ENCODE results near the gene OMA1. TPM values are rescaled to one million over a fixed set of nuclear protein-coding genes. Genes with fewer than 3 reads are reported as not detected.
A peak's percentile ranks its signal among the peaks of the same experiment; 100 is the strongest.
"Not testable (repeated sequence)": the region's sequence is repeated elsewhere in the genome, so short reads cannot be mapped to it uniquely, and the experiment has no call there.

The OMA1 gene
- polyA plus RNA-seq, 3 donors, result 6.8 to 10.2 (median 8.3) TPM

DNA sequence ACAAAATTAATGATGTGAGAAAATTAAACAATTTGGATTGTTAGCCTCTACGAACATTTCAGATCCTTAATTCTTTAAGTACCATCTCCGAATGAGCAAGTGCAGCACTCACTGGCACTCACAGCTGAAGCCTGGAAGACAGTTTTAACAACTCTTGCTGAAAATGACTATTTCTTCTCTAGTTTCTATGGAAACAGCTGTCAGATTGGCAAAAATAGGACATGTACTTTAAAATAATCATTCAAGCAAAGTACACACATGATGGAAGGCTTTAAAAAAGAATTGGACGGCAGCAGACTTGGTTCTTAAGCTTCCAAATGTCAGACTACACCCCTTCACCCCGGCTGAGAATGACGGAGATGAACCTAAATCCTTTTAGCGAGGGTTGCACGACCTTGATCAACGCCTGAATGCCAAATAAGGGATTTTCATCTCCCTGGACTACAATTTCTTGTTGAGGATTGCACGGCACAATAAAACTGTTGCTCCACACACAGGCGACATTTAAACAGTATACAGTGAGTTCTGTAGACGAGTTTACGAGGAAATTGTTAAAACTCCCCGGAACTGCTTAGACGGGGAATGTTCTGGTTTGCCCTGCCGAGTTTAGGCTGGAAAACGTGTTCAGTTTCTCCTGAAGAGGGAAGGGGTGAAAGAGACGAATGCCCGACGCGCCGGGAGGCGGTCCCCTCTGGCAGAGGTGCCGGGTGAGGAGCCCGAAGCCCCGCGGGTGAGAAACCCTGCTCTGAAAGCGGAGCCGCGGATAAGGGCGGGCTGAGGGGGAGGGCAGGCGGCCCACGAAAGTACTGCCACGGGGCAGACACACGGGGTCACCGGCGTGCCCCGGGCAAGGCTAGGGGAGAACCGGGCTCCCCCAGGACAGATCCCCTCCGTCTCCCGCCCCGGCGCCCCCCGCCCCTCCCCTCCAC is 671 bp downstream of the OMA1 start:
- H3K27ac ChIP-seq (ENCODE audit: low read depth, low read length), result peak overlapping the region; percentile 84
- WGBS, 3 donors, result 0 to 2% (median 0%) methylated on average over 36 to 43 of the region's 43 CpGs

DNA sequence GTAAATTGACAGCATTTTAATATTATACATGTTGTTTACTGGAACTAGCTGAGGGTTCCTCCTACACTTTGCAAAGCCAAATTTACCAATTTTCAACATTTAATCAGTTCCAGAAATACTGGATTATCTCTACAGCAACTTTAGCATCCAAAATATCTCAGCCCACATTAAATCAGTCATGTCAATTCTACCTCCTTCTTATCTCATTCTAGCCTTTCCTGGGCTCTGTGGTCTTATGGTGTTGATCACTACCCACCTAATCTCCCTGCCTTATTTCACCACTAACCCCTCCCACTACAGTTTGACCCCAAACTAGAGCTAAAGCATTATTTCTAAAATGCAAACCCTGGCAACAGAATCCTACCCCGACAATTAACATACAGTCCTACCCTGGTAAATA is 3.3 kb downstream of the OMA1 start:
- WGBS, 3 donors, result 63 to 93% (median 89%) methylated on average over 1 of the region's 1 CpG

DNA sequence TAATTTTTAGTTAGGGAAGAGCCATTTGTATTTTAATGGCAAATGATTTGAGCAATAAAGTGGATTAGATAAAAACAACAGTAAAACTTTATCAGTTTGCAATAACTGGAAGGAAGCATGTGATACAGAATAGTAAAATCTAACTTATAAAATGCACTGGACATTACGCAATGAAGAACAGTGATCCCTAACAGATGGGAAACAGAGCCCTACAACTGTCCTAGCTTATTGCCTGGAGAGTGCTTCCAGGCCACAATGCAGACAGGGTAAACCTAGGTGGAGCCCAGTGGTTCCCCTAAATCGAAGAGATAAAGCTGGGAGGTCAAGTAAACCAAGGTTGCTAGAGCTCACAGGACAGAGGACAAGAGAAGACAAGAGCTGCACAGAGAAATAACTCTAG is 7.0 kb downstream of the OMA1 start:
- WGBS, 3 donors, result 47 to 76% (median 66%) methylated on average over 2 of the region's 2 CpGs
- H3K27ac ChIP-seq (ENCODE audit: low read depth, low read length), result no peak overlapping the region

More for the DNA sequence above, 3.3 kb downstream of the OMA1 start:
- H3K27ac ChIP-seq (ENCODE audit: low read depth, low read length), result no peak overlapping the region

DNA sequence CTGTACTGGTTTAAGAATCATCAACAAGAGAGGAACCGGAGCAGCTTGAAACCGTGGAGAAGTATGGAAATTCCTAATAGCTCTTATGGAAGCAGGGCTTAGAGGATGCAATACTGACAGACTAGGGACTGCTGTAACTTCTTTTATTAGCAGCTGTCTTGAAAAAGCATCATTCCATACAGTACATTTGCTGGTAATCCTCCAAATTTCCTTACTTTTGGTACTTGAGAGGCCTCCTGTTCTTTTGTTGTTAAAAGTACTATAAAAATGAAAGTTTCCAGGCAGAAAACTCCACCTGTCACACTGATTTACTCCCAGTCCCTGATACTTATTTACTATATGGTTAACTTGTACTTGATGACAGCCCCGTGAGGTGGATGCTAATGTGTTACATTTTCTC is 7.7 kb downstream of the OMA1 start:
- H3K27ac ChIP-seq (ENCODE audit: low read depth, low read length), result no peak overlapping the region
- WGBS, 3 donors, result 91 to 94% (median 92%) methylated on average over 3 of the region's 3 CpGs

DNA sequence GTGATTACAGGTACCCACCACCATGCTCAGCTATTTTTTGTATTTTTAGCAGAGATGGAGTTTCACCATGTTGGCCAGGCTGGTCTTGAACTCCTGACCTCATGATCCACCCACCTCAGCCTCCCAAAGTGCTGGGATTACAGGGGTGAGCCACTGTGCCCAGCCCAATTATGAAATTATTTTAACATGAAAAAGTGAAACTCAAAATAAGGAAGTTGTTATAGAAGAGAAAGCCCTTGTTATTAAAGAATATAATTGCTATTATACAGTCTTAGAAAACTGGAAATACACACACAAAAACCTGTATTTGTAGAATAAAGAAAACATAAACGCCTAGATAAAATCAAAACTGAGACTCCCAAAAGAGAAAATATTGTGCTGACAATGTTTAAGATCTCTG is 14.7 kb downstream of the OMA1 start:
- H3K27ac ChIP-seq (ENCODE audit: low read depth, low read length), result not testable (repeated sequence)
- WGBS, 3 donors, result 84 to 94% (median 85%) methylated on average over 1 of the region's 1 CpG

DNA sequence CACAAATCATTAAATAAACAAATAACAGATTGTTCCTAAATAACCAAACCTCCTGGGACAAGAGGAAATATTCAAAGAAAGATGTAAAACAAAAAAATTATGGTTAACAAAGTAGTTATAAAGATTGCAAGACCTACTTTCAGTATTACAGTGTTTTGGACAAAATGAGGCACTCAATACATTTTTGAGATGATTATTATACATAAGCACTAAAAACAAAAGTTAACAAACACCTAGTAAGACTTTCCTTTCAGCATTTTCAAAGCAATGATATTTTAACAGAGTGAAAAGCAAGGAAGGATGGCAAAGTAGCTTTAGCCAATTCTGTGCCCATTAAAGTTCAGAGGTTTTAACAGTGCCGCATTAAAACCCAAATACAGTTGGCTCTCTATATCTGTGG is 17.2 kb downstream of the OMA1 start:
- 94 to 97% (median 95%) methylated on average over 1 of the region's 1 CpG for whole genome bisulfite sequencing, 3 donors
- no peak overlapping the region for H3K27ac ChIP-seq (ENCODE audit: low read depth, low read length)

DNA sequence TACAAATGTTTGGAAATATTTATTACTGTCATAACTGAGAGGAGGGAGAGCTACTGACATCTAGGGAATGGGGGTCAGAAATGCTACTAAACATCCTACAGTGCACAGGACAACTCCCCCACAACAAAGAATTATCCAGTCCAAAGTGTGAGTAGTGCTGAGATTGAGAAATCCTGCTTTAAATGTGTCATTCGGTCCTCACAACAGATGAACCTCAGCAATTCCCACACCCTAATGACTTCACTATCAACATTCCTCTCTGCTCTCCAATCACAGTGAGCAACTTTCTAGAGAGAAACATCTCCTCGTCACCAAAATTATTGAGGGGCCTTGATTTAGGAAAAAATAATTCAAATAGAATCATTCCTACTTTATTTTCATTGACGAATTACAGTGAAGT is 18.0 kb downstream of the OMA1 start:
- H3K27ac ChIP-seq (ENCODE audit: low read depth, low read length), result no peak overlapping the region
- 67 to 72% (median 70%) methylated on average over 3 of the region's 3 CpGs for whole genome bisulfite sequencing, 3 donors

DNA sequence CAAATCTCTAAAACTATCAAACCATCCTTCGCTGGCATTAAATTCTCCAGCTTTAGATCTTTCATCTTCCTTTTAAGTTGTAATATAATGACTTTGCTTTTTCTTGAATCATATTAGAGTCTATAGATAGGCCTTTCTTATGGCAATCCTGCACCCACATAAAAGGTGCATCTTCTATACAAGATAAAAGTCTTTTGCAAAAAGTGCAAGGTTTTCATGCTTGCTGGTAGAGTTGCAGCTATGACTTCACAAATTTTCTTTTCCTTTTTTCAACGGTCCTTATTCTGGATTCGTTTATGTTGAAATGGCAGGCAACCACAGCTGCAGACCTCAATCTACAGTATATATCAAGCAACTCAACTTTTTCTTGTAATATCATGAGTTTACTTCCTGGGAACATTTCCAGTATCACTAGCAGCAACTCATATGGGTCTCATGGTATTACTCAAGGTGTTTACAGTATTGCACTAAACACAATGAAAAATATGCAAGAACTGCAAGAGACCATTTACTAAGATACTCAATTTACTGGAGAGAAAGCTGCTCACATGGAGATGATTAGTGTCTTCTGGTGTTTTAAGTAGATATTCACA is 22.1 kb downstream of the OMA1 start:
- 65 to 85% (median 69%) methylated on average over 3 of the region's 3 CpGs for WGBS, 3 donors
- no peak overlapping the region for H3K27ac ChIP-seq (ENCODE audit: low read depth, low read length)

DNA sequence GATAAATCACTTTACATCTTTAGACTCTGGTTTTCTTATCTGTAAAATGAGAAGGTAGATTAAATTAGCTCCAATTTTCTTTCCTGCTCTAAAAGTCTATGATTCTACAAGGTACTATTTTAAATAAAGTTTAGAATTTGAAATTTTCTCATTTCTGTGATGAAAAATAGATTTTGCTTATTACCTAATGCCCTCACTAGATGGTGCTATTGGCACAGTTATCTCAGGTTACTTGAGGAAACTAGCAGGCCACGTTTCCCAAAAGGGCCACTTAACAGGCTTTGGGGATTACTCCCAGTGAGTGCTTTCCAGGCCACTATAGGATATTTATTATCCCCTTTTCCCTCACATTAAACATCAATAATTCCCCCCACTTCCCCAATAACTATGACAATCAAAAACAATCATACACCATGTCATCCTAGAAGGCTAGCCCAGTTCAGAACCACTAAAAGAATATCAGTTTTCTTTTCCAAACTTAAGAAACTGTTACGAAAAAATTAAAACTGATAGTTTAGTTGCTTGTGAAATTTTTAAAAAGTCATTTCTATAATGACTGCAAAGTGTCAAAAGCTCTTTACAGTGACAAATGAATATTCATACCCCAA is 30.6 kb downstream of the OMA1 start:
- no peak overlapping the region for H3K27ac ChIP-seq (ENCODE audit: low read depth, low read length)
- 23 to 38% (median 31%) methylated on average over 2 of the region's 2 CpGs for WGBS, 3 donors

DNA sequence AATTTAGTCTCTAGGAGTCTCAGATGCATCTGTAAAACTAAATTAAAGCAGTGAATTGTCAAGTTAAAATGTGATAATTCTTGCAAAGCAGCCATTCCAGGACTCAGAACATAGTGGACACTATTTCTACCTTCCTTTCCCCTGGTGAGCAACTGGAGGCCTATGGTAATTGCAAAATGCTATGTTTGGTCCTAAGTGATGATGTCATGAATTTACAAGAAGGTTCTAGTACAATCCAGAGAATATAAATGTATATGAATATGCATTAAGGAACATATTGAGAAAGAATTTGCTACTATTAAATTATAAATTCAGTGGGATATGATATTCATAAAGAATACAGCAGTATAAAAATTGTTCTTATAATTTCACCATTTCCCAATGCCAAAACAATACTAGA is 32.6 kb downstream of the OMA1 start:
- H3K27ac ChIP-seq (ENCODE audit: low read depth, low read length), result no peak overlapping the region

DNA sequence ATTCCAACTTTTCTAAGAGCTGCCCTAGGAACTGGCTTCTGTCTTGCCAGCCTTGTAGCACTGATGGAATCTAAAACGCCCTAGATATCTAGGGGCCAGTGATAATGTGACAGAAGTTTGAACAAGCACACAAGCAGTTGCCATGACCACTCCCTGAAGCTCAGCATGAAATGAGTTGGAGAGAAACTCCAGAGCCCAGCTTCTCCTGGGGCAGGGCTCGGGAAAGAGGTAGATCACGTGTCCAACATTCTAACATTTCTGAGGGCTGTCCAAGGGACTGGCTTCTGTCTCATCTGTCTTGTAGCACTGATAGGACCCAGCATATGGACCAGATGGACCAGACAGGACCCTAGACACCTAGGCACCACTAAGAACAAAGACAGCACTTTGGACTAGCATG is 37.9 kb downstream of the OMA1 start:
- WGBS, 3 donors, result 80 to 93% (median 89%) methylated on average over 3 of the region's 3 CpGs
- H3K27ac ChIP-seq (ENCODE audit: low read depth, low read length), result no peak overlapping the region

DNA sequence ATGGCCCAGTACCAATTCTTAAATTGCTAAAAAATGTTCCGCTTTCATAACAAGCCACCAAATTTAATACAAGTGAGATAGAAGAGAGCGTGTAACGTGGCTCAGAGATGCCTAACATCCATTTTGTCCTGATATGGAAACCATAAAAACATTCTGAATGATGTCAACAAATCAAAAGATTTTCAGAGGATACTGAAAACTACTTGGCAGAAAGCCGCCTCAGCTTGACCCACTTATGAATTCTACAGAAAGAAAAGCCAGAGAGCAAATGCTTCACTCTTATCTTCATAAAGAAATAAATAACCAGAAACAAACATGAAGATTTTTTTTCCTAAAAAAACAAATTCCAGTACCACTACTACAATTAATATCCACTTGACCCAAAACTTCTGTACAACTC is 41.2 kb downstream of the OMA1 start:
- no peak overlapping the region for H3K27ac ChIP-seq (ENCODE audit: low read depth, low read length)
- 78 to 94% (median 80%) methylated on average over 4 of the region's 4 CpGs for WGBS, 3 donors

DNA sequence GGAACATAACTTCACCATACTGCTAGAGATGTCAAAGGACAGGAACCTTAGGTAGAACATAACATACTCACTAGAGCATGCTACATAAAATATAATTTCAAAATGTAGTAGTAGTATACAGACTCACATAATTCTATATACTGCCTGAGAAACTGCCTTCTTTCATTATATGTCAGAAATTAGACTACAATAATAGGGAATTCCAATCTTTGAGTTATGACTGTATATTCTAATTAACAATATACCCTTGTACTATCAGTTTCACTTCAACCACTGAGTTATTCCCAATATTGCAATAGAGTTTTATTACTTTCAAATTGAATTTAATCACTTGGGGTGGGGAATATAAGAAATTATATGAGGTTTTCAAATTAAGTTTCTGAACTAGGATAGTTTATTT is 44.0 kb downstream of the OMA1 start:
- no peak overlapping the region for H3K27ac ChIP-seq (ENCODE audit: low read depth, low read length)

DNA sequence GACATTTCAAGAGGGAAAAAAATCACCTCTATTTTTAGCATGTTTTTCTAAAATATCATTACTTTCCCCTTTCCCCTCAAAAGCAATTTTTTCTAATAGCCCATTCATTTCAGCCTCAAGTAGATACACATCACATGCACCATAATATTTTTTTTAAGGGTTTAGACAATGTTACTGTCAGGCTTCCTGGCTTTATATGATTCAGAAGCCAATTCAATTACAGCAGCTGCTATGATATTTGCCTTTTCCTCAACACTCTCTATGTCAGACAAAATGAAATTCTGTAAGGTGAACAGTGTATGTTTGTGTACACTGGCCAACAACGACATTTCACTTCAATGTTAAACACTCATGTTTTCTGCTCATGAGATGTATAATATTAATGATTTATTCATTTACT is 46.5 kb downstream of the OMA1 start:
- 54 to 70% (median 69%) methylated on average over 1 of the region's 1 CpG for WGBS, 3 donors
- H3K27ac ChIP-seq (ENCODE audit: low read depth, low read length), result no peak overlapping the region

DNA sequence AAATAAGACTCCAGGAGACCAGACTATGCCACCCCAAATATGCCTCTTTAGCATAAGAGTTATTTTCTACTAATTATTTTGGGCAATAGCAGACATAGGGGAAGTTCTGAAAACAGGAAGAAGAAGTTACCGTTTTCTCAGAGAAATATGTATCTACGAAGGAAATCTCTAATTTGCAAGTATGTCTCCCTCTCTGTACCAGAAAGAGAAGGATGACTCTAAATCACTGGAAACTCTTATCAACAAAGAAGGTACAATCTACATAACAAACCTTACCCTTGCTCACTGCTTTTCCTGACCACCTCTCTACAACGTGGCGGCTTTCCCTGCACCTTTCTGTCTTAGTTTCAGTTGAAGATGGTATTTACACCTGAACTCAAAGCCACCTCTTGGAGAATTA is 49.0 kb downstream of the OMA1 start:
- 65 to 86% (median 79%) methylated on average over 4 of the region's 4 CpGs for WGBS, 3 donors
- no peak overlapping the region for H3K27ac ChIP-seq (ENCODE audit: low read depth, low read length)

DNA sequence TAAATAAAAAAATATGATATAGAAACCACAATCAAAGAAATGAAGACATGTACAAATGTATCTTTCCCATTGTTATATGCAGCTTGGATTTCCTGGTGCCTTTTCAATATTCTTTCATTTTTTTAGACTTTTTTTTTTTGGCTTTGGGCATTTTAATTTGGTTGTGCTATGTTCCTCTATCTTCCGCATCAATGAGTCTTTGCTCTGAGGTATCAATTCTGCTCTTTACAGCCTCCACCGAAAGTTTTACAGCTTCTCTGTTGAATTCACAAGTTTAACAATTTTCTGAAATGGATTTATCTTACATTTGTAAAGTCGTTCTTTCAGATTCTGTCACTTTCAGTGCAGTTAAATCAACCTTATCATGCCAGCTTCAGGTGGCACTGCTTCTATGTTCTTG is 50.5 kb downstream of the OMA1 start:
- H3K27ac ChIP-seq (ENCODE audit: low read depth, low read length), result no peak overlapping the region
- whole genome bisulfite sequencing, 3 donors, result 81 to 95% (median 95%) methylated on average over 3 of the region's 3 CpGs

DNA sequence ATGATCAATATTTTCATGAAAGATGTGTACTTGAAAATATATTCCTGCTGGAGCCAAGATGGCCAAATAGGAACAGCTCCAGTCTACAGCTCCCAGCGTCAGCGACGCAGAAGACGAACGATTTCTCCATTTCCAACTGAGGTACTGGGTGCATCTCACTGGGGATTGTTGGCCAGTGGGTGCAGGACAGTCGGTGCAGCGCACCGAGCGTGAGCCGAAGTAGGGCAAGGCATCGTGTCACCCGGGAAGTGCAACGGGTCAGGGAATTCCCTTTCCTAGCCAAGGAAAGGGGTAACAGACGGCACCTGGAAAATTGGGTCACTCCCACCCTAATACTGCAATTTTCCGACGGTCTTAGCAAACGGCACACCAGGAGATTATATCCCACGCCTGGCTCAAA is 57.6 kb downstream of the OMA1 start:
- WGBS, 3 donors, result 97 to 99% (median 99%) methylated on average over 18 of the region's 18 CpGs
- not testable (repeated sequence) for H3K27ac ChIP-seq (ENCODE audit: low read depth, low read length)

DNA sequence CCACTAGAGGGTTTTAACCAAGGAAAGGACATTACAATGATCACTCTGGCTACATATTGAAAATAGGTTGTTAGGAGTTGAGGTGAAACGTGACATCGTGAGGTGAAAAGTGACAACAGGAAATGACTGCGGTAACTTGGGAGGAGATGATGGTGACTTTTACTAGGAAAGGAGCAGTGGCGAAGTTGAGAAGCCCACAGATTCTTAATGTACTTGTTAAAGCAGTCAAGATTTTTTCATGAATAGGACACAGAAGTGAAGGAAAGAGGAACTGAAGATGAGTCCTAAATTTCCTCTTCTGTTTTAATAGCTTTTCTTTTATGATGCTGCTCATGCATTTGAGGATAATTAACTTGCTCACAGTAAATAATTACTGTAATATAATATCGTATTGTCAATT is 59.5 kb downstream of the OMA1 start:
- WGBS, 3 donors, result 91 to 98% (median 92%) methylated on average over 5 of the region's 5 CpGs
- H3K27ac ChIP-seq (ENCODE audit: low read depth, low read length), result no peak overlapping the region

DNA sequence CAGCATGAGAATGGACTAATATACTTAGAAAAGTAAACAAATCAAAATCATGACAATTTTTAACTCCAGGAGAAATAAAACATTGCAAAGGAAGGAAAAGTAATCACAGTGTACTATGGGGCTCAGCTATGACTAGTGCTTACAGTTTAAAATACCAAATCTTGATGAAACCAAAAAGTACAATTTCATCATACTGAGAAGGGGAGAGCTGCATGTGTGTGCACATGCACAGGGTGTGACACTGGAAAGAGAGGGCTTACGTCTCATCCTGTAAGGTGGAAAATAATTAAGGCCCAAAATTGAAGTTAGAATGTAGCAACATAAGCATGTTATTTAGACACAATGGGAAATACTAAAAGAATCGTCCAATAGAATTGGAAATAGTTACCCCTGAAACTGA is 64.6 kb downstream of the OMA1 start:
- WGBS, 3 donors, result 85 to 97% (median 89%) methylated on average over 2 of the region's 2 CpGs
- no peak overlapping the region for H3K27ac ChIP-seq (ENCODE audit: low read depth, low read length)

DNA sequence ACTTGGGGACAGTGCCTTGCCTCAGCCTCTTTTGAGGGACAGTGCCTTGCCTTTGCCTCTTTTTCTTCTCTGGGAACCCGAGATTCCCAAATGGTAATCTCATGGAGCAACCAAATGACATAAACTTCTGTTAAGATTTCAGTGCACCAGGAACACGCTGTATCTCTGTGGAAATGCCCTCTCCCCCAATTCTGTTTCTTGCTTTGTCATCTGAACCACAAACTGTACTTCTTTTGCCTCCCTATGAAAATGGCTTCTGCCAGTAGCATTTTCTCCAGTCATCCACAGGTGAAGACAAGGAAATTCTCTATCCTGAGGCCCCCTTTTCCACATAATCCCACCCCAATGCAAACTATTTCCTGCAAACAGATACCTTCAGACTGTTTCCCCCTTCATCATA is 66.3 kb downstream of the OMA1 start:
- WGBS, 3 donors, result 85 to 90% (median 87%) methylated on average over 2 of the region's 2 CpGs
- H3K27ac ChIP-seq (ENCODE audit: low read depth, low read length), result no peak overlapping the region

Measured in adipose tissue (tissue), 3 donors.